Gastroesophageal sphincter (tissue), 4 donors: ENCODE data around the gene AKR1B1. TPM values are rescaled to one million over a fixed set of nuclear protein-coding genes. Genes with fewer than 3 reads are reported as not detected.

Experiments used
- ATAC-seq: fragments of 150-250 bp; one replicate; pipeline ENCODE4 v1.9.1; 2016; ENCODE audit warnings: mild to moderate bottlenecking, moderate library complexity
- H3K27ac ChIP-seq, 4 donors: fragments of 200-600 bp; sonication (generic) in 3 of 4; 1 replicate in 3 of 4; 2 replicates in 1 of 4; pipeline ENCODE4 v1.5.1; 2016 to 2019
- H3K27me3 ChIP-seq: fragments of 200-600 bp; sonication (generic); one replicate; pipeline ENCODE4 v1.5.1; 2019
- H3K36me3 ChIP-seq, 2 donors: fragments of 200-600 bp; sonication (generic); one replicate each; pipeline ENCODE4 v1.5.1; 2019; ENCODE audit warnings: control low read depth in 1 of 2
- H3K4me1 ChIP-seq, 3 donors: fragments of 200-600 bp; sonication (generic); 1 replicate in 2 of 3; 2 replicates in 1 of 3; pipeline ENCODE4 v1.5.1; 2016 to 2019; ENCODE audit warnings: control low read depth in 2 of 3
- H3K4me3 ChIP-seq, 2 donors: fragments of 200-600 bp; sonication (generic); one replicate each; pipeline ENCODE4 v1.5.1; 2019; ENCODE audit warnings: mild to moderate bottlenecking in 1 of 2, moderate library complexity in 1 of 2
- H3K9me3 ChIP-seq, 3 donors: fragments of 200-600 bp; sonication (generic); one replicate each; pipeline ENCODE4 v1.5.1; 2017 to 2019; ENCODE audit warnings: control low read depth in 2 of 3
- CTCF ChIP-seq, 4 experiments: fragments of 200-600 bp in 2 of 4; fragments of 450-650 bp in 2 of 4; sonication (generic) in 1 of 4; IDR thresholded peaks; one replicate each; pipeline ENCODE4 v1.5.1; 2017 to 2019; ENCODE audit warnings: antibody characterized with exemption in 4 of 4, mild to moderate bottlenecking in 2 of 4, moderate library complexity in 2 of 4
- EP300 ChIP-seq: sonication (generic); formaldehyde crosslinking; IDR thresholded peaks from one replicate; pipeline ENCODE4 v1.6.1; 2017; ENCODE audit warnings: antibody characterized with exemption, mild to moderate bottlenecking
- POLR2A ChIP-seq, 2 donors: fragments of 450-650 bp; IDR thresholded peaks; one replicate each; pipeline ENCODE4 v1.6.1; 2017; ENCODE audit warnings: antibody characterized with exemption in 2 of 2, mild to moderate bottlenecking in 2 of 2, moderate library complexity in 1 of 2
- POLR2AphosphoS5 ChIP-seq: sonication (generic); formaldehyde crosslinking; IDR thresholded peaks from one replicate; pipeline ENCODE4 v1.6.1; 2017; ENCODE audit warnings: antibody characterized with exemption
- WGBS, 2 donors: methylation state at CpG; one replicate each; pipeline ENCODE4 v1.1.5; 2018; ENCODE audit warnings: low coverage in 1 of 2; 5-methylcytosine and 5-hydroxymethylcytosine counted together
- total RNA-seq, 4 donors: library from RNA; depleted of rRNA; stranded (reverse); fragments of >200 nt; gene quantifications; one replicate each; pipeline ENCODE4 v1.1.0, GENCODE V29; 2016

The AKR1B1 gene
- total RNA-seq, 4 donors from 2014 or later, result 34.1 to 55.2 (median 41.1) TPM

- no peaks in the 10 kb centered on the region for H3K27me3 ChIP-seq
- peak overlapping the region; percentile 54 to 85 (median 83) for H3K27ac ChIP-seq
- ATAC-seq, result peak; percentile 95
- 0 to 22% methylated on average over 5 to 11 of the region's 31 CpGs for WGBS, 2 donors
- H3K4me3 ChIP-seq, result peak overlapping the region; percentile 25 to 43
- H3K36me3 ChIP-seq, result no peaks in the 10 kb centered on the region
- peaks cover 0 to 15% (median 0%) of the 10 kb centered on the region in 3 donors for H3K4me1 ChIP-seq
- TF ChIP-seq POLR2A (IDR thresholded peaks at IDR 0.05) (peak in 1 of 2 donors; percentile 9), CTCF (IDR thresholded peaks at IDR 0.05) (peak; percentile 44 to 84 (median 82)), EP300 (no peak)
- no peaks in the 10 kb centered on the region for H3K9me3 ChIP-seq
These were observed 26.4 kb downstream of the AKR1B1 start for GRCh38 chr7:134432296-134433152.

- 49 to 64% methylated on average over 7 to 11 of the region's 11 CpGs for WGBS, 2 donors
- peak overlapping the region; percentile 54 to 85 (median 83) for H3K27ac ChIP-seq
- ATAC-seq, result no peak
- TF ChIP-seq POLR2AphosphoS5, result no peak
- TF ChIP-seq CTCF (IDR thresholded peaks at IDR 0.05), result no peak
- no peak for TF ChIP-seq EP300
- no peak for TF ChIP-seq POLR2A (IDR thresholded peaks at IDR 0.05)
- H3K27me3 ChIP-seq, result no peaks in the 10 kb centered on the region
- H3K4me3 ChIP-seq, result peak overlapping the region; percentile 25 to 43
- H3K9me3 ChIP-seq, result no peaks in the 10 kb centered on the region
- no peaks in the 10 kb centered on the region for H3K36me3 ChIP-seq
- H3K4me1 ChIP-seq, result peaks cover 0 to 15% (median 0%) of the 10 kb centered on the region in 3 donors
These were observed 27.1 kb downstream of the AKR1B1 start for GRCh38 chr7:134431815-134432214.

GRCh38 chr7:134429481-134429880, 29.4 kb downstream of the AKR1B1 start:
- Histone ChIP-seq H3K27me3 (no peaks in the 10 kb centered on the region), H3K36me3 (no peaks in the 10 kb centered on the region), H3K4me3 (no peak overlapping the region), H3K4me1 (peaks cover 0 to 15% (median 0%) of the 10 kb centered on the region in 3 donors), H3K27ac (no peak overlapping the region), H3K9me3 (no peaks in the 10 kb centered on the region)
- ATAC-seq, result no peak
- TF ChIP-seq CTCF (IDR thresholded peaks at IDR 0.05) (no peak), POLR2AphosphoS5 (no peak), EP300 (no peak), POLR2A (IDR thresholded peaks at IDR 0.05) (no peak)
- WGBS, 2 donors, result 46 to 64% methylated on average over 5 to 6 of the region's 6 CpGs

- H3K4me1 ChIP-seq, result peaks cover 0 to 15% (median 0%) of the 10 kb centered on the region in 3 donors
- H3K27ac ChIP-seq, result no peak overlapping the region
- no peaks in the 10 kb centered on the region for H3K9me3 ChIP-seq
- TF ChIP-seq POLR2AphosphoS5 (no peak), EP300 (no peak), CTCF (IDR thresholded peaks at IDR 0.05) (no peak), POLR2A (IDR thresholded peaks at IDR 0.05) (no peak)
- no peak overlapping the region for H3K4me3 ChIP-seq
- no peak for ATAC-seq
- H3K27me3 ChIP-seq, result no peaks in the 10 kb centered on the region
- WGBS, 2 donors, result 69 to 77% methylated on average over 9 of the region's 9 CpGs
- H3K36me3 ChIP-seq, result no peaks in the 10 kb centered on the region
These were observed 30.0 kb downstream of the AKR1B1 start for GRCh38 chr7:134428942-134429341.

GRCh38 chr7:134427896-134428295, 31.0 kb downstream of the AKR1B1 start:
- 57 to 72% methylated on average over 2 of the region's 2 CpGs for WGBS, 2 donors
- ATAC-seq, result no peak
- Histone ChIP-seq H3K27ac (no peak overlapping the region), H3K4me3 (no peak overlapping the region), H3K27me3 (no peaks in the 10 kb centered on the region), H3K4me1 (peaks cover 0 to 11% (median 0%) of the 10 kb centered on the region in 3 donors), H3K9me3 (no peaks in the 10 kb centered on the region), H3K36me3 (no peaks in the 10 kb centered on the region)
- TF ChIP-seq POLR2A (IDR thresholded peaks at IDR 0.05) (no peak), CTCF (IDR thresholded peaks at IDR 0.05) (no peak)
